BJ (cell line): ENCODE data around the gene CCHCR1. TPM values are rescaled to one million over a fixed set of nuclear protein-coding genes. Genes with fewer than 3 reads are reported as not detected.
"Not testable (repeated sequence)": the region's sequence is repeated elsewhere in the genome, so short reads cannot be mapped to it uniquely, and the experiment has no call there.

ENCODE experiments used
- CTCF ChIA-PET: fragments of 350-600 bp; formaldehyde crosslinking; extraction: SDS; loops from one replicate; lab custom pipeline; 2021; ENCODE audit warnings: antibody characterized with exemption, inconsistent platforms; lab: Yijun Ruan, JAX
- POLR2A ChIA-PET: fragments of 300-600 bp; sonication (Branson Sonifier 250); formaldehyde crosslinking; extraction: SDS; loops from one replicate; lab custom pipeline; 2021; ENCODE audit warnings: antibody characterized with exemption; lab: Charles Lee
- DNase-seq: peaks from one replicate; pipeline ENCODE4 v3.0.0-alpha.2; 2011; ENCODE audit warnings: low read depth
- H3K27me3 ChIP-seq: 2 replicates; pipeline ENCODE4 v1.6.0; 2011; ENCODE audit warnings: low read length; ENCODE audit not compliant: control insufficient read depth, insufficient read depth
- H3K36me3 ChIP-seq: 2 replicates; pipeline ENCODE4 v1.5.1; 2011; ENCODE audit warnings: low read length; ENCODE audit not compliant: control insufficient read depth, insufficient read depth
- H3K4me3 ChIP-seq: 2 replicates; pipeline ENCODE4 v1.5.1; 2011; ENCODE audit warnings: low read depth, mild to moderate bottlenecking, control low read depth, low read length
- polyA plus RNA-seq: library from polyadenylated mRNA; depleted of rRNA; stranded (reverse); fragments of >200 nt; gene quantifications from 2 replicates; pipeline ENCODE4 v1.2.3, GENCODE V29; 2011
- TF ChIP-seq, protein P1 (sequence below): IDR thresholded peaks from 2 replicates; pipeline ENCODE4 v1.5.1; 2011; ENCODE audit warnings: low read depth, mild to moderate bottlenecking, control low read depth, inconsistent platforms, low read length, moderate library complexity; ENCODE audit not compliant: insufficient read depth

The CCHCR1 gene
- polyA plus RNA-seq, 1 experiment, result 15.5 TPM

DNA sequence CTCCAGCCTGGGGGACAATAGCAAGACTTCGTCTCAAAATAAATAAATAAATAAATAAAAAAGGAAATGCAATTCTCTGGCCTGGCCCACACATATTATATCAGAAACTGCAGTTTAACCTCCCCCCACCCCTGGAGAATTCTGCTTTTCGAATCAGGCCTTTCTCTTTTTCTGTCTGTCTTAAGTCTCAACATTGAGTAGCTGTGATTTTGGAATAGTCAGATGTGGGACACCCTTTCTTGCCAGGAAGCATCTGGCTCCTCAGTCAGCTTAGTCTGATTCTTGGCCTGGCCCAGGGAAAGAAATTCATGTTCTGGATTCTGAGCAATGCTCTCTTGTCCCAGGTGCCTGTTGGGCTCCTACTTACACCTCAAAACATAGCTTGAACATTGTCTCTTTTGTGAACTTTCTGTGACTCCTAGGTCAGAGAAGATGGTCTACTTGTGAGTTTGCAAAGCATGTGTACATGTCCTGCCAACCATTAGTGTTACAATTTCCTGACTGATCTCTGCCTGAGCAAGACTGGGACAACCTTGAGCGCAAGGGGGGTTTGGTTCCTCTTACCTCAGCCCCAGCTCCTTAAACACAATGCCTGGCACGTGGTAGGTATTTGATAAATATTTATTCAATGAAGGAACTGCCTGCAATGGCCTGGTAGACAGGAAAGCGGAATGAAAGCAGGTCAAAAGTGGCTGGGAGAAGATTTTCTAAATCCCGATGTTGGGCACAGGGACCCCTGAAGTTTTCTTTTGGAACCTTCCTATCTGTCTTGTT is 36.6 kb upstream of the CCHCR1 start:
- TF ChIP-seq, protein P1, sequence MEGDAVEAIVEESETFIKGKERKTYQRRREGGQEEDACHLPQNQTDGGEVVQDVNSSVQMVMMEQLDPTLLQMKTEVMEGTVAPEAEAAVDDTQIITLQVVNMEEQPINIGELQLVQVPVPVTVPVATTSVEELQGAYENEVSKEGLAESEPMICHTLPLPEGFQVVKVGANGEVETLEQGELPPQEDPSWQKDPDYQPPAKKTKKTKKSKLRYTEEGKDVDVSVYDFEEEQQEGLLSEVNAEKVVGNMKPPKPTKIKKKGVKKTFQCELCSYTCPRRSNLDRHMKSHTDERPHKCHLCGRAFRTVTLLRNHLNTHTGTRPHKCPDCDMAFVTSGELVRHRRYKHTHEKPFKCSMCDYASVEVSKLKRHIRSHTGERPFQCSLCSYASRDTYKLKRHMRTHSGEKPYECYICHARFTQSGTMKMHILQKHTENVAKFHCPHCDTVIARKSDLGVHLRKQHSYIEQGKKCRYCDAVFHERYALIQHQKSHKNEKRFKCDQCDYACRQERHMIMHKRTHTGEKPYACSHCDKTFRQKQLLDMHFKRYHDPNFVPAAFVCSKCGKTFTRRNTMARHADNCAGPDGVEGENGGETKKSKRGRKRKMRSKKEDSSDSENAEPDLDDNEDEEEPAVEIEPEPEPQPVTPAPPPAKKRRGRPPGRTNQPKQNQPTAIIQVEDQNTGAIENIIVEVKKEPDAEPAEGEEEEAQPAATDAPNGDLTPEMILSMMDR, result no peak
- H3K36me3 ChIP-seq, result no peaks in the 10 kb centered on the region
- no peak for DNase-seq
- ChIA-PET POLR2A (no interaction called here), CTCF (interaction anchor here (0.6 to 14.8 kb wide), 8 partner anchors 11 to 207 kb away, joined by 3 to 201 read pairs (median 4); partner anchors contain the start of gene PSORS1C2)
- no peaks in the 10 kb centered on the region for H3K27me3 ChIP-seq
- no peak overlapping the region for H3K4me3 ChIP-seq

DNA sequence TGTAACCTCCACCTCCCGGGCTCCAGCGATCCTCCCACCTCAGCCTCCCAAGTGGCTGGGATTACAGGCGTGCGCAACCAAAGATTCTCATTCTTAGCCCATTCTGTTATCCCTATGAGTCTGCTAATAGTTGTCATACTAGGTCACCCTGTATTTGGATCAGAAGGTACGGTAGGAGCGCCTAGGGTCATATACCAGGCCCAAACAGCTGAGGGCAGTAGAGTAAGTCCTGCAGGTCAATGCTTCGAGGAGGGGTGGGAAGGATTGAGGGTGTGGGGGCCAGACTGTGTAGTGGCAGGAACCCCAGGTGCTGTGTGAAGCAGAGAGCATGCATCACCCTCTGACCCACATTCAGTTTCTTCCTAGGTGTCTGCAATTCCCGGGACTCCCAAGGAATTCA is 35.6 kb upstream of the CCHCR1 start:
- CTCF ChIA-PET, result interaction anchor here (0.7 to 14.8 kb wide), 13 partner anchors 12 to 278 kb away, joined by 3 to 201 read pairs (median 5); partner anchors contain the start of gene PSORS1C2

DNA sequence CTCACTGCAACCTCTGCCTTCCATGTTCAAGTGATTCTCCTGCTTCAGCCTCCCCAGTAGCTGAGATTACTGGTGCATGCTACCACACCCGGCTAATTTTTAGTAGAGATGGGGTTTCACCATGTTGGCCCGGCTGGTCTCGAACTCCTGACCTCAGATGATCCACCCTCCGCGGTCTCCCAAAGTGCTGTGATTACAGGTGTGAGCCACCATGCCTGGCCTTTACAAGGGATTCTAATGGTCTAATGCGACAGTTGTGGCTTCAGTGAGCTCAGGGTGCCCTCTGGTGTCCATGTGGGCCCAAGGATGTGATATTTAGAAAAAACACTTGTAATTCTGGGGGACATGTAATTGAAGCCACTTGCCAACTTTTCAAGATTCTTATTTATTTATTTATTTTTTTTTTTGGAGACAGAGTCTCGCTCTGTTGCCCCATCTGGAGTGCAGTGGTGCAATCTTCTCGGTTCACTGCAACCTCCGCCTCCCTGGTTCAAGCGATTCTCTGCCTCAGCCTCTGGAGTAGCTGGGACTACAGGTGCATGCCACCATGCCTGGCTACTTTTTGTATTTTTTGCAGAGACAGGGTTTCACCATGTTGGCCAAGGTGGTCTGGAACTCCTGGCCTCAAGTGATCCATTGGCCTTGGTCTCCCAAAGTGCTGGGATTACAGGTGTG is 35.0 kb upstream of the CCHCR1 start:
- H3K36me3 ChIP-seq, H3K4me3 ChIP-seq, H3K27me3 ChIP-seq: not testable (repeated sequence)
- TF ChIP-seq, protein P1, result peak; percentile 69
- ChIA-PET CTCF (interaction anchor here (0.6 to 14.8 kb wide), 23 partner anchors 9 to 277 kb away, joined by 3 to 201 read pairs (median 4); partner anchors contain the start of gene PSORS1C2), POLR2A (interaction anchor here (0.6 kb wide), 1 partner anchor 560 kb away, joined by 6 read pairs; no protein-coding TSS in a partner anchor)
- peak; percentile 17 for DNase-seq

More for the DNA sequence above, 35.6 kb upstream of the CCHCR1 start:
- no peak overlapping the region for H3K4me3 ChIP-seq
- POLR2A ChIA-PET, result no interaction called here
- H3K36me3 ChIP-seq, result no peaks in the 10 kb centered on the region
- DNase-seq, result no peak
- TF ChIP-seq, protein P1, result no peak
- H3K27me3 ChIP-seq, result no peaks in the 10 kb centered on the region

GRCh38 chr6:31190488-31190887 is 32.9 kb upstream of the CCHCR1 start:
- CTCF ChIA-PET, result interaction anchor here (1.7 to 14.8 kb wide), 3 partner anchors 49 to 176 kb away, joined by 4 to 201 read pairs (median 166); partner anchors contain the start of gene PSORS1C2
- DNase-seq, result no peak
- H3K4me3 ChIP-seq, result no peak overlapping the region
- no peaks in the 10 kb centered on the region for H3K36me3 ChIP-seq
- POLR2A ChIA-PET, result no interaction called here
- H3K27me3 ChIP-seq, result no peaks in the 10 kb centered on the region
- TF ChIP-seq, protein P1, result no peak

DNA sequence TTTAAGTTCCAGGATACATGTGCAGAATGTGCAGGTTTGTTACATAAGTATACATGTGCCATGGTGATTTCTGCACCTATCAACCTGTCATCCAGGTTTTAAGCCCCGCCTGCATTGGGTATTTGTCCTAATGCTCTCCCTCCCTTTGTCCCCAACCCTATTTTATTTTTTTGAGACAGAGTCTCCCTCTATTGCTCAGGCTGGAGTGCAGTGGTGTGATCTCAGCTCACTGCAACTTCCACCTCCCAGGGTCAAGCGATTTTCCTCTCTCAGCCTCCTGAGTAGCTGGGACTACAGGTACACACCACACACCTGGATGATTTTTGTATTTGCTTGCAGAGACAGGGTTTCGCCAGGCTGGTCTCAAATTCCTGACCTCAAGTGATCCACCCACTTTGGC is 31.6 kb upstream of the CCHCR1 start:
- H3K36me3 ChIP-seq, DNase-seq, H3K4me3 ChIP-seq, H3K27me3 ChIP-seq, POLR2A ChIA-PET: not testable (repeated sequence)
- CTCF ChIA-PET, result interaction anchor here (0.7 to 10.1 kb wide), 2 partner anchors 48 to 1655 kb away, joined by 4 to 166 read pairs; partner anchors contain the start of gene PSORS1C2
